ENCODE data around the gene SLC39A13. TPM values are rescaled to one million over a fixed set of nuclear protein-coding genes. Genes with fewer than 3 reads are reported as not detected.

The SLC39A13 gene
- total and polyA plus RNA-seq, 2 of the 4 experiments (the other 2 are of a cell fraction) = 32.4 to 144 TPM

GRCh38 chr11:47375546-47376085 is 32.8 kb upstream of the SLC39A13 start:
- H3K9me3 ChIP-seq (ENCODE audit: control insufficient read depth, insufficient read depth, low read length) = no peaks in the 10 kb centered on the region
- no TSS peak for BruUV-seq (replicated peaks)
- H3K79me1 ChIP-seq (ENCODE audit: low read depth in 1 of 2, low read length in 2 of 2) = no peaks in the 10 kb centered on the region
- no peak overlapping the region for H3K14ac ChIP-seq (replicated peaks; ENCODE audit: low read depth, low read length)
- CTCF ChIA-PET = no interaction called here
- dilution Hi-C loops (cut with HindIII; ENCODE audit: low sequenced_read_pairs, unreplicated experiment) = no loop called here
- H3K4me1 ChIP-seq (ENCODE audit: control insufficient read depth, insufficient read depth, low read length) = peaks cover 5% of the 10 kb centered on the region
- no peak overlapping the region for H3K4me2 ChIP-seq (ENCODE audit: low read depth, low read length)
- H3K4me3 ChIP-seq (ENCODE audit: insufficient read depth, low read depth, low read length) = no peak overlapping the region
- no peak overlapping the region for H2BK20ac ChIP-seq (ENCODE audit: low read depth, low read length)
- H4K5ac ChIP-seq (ENCODE audit: low read depth, low read length) = no peak overlapping the region
- H4K91ac ChIP-seq (ENCODE audit: insufficient read depth, low read depth, low read length) = no peak overlapping the region
- no peak overlapping the region for H3K18ac ChIP-seq (ENCODE audit: low read depth, low read length)
- no peak overlapping the region for H2BK15ac ChIP-seq (ENCODE audit: low read depth, low read length)
- no peak for TF ChIP-seq ELK1 (IDR thresholded peaks at IDR 0.05; ENCODE audit: borderline replicate concordance, low read depth, low read length)
- TF ChIP-seq MXI1 (IDR thresholded peaks at IDR 0.05; ENCODE audit: borderline replicate concordance, low read depth, low read length) = no peak
- TF ChIP-seq FOS (IDR thresholded peaks at IDR 0.05; ENCODE audit: low read depth, low read length) = no peak
- no peak for TF ChIP-seq BHLHE40 (IDR thresholded peaks at IDR 0.05; ENCODE audit: low read depth, low read length)
- TF ChIP-seq NFE2L2 (IDR thresholded peaks at IDR 0.05; ENCODE audit: low read depth, low read length) = no peak
- no peak for TF ChIP-seq CHD1 (IDR thresholded peaks at IDR 0.05; ENCODE audit: low read depth, low read length)
- no peak for TF ChIP-seq MAZ (IDR thresholded peaks at IDR 0.05; ENCODE audit: borderline replicate concordance, low read depth, low read length)
- TF ChIP-seq RFX5 (IDR thresholded peaks at IDR 0.05; ENCODE audit: low read depth, low read length) = no peak
- no peak for TF ChIP-seq CEBPB (IDR thresholded peaks at IDR 0.05; ENCODE audit: low read depth, low read length)
- no peak for TF ChIP-seq USF2 (IDR thresholded peaks at IDR 0.05; ENCODE audit: low read depth, low read length)
- no peak for TF ChIP-seq POLR2A (IDR thresholded peaks at IDR 0.05; ENCODE audit: low read depth, low read length)
- no peak for TF ChIP-seq CTCF (conservative IDR thresholded peaks at IDR 0.05; ENCODE audit: low read depth, low read length)
- TF ChIP-seq SMC3 (IDR thresholded peaks at IDR 0.05; ENCODE audit: low read depth, low read length) = no peak
- in situ Hi-C loops (cut with MboI; ENCODE audit: low sequenced_read_pairs) = no loop called here
- no peak overlapping the region; the same call in 1 of the 2 replicates for H3K4ac ChIP-seq (ENCODE audit: low read depth, low read length)
- no peak overlapping the region for H3K23ac ChIP-seq (ENCODE audit: low read depth, low read length)
- H4K20me1 ChIP-seq (ENCODE audit: insufficient read depth, low read length) = no peaks in the 10 kb centered on the region; the same call in 1 of the 2 replicates
- H2AFZ ChIP-seq (replicated peaks; ENCODE audit: low read length, poor library complexity) = no peak overlapping the region
- H2AK9ac ChIP-seq (replicated peaks; ENCODE audit: low read depth, low read length, poor library complexity) = no peak overlapping the region
- H2BK5ac ChIP-seq (ENCODE audit: low read depth, low read length, poor library complexity, severe bottlenecking) = no peak overlapping the region
- no peaks in the 10 kb centered on the region for H3K36me3 ChIP-seq (ENCODE audit: control insufficient read depth, insufficient read depth, low read length)
- H3K27ac ChIP-seq (ENCODE audit: insufficient read depth, low read length) = no peak overlapping the region
- H4K8ac ChIP-seq (ENCODE audit: low read depth in 2 of 2, low read length in 2 of 2) = no peak overlapping the region
- H3K56ac ChIP-seq (ENCODE audit: extremely low read depth, insufficient read depth, low read length) = no peak overlapping the region
- intact Hi-C loops (cut with micrococcal nuclease) = no loop called here
- POLR2A ChIA-PET (ENCODE audit: unreplicated experiment) = no interaction called here
- peaks cover 9% of the 10 kb centered on the region for H3K9me1 ChIP-seq (ENCODE audit: insufficient read depth, low read length)
- ATAC-seq (ENCODE audit: low read depth) = no peak
- H3K27me3 ChIP-seq (ENCODE audit: control insufficient read depth, insufficient read depth, low read length) = peaks cover 5% of the 10 kb centered on the region; the same call in 1 of the 2 replicates
- H2BK120ac ChIP-seq (ENCODE audit: low read depth, low read length) = no peak overlapping the region
- no peak overlapping the region for H3K9ac ChIP-seq (ENCODE audit: low read depth, low read length)
- H2AK5ac ChIP-seq (ENCODE audit: low read depth, low read length) = peak overlapping the region; percentile 33; the same call in 1 of the 2 replicates
- no CpG with 5 or more reads among the region's 13 CpGs for WGBS, 2 experiments (ENCODE audit: extremely low coverage in 2 of 2, insufficient read length in 1 of 2)
- DNase-seq = no peak

Data from IMR-90 (cell line).